HG02884 (cell line): ENCODE measurements around the gene SERINC2.
"Not testable (repeated sequence)": the region's sequence is repeated elsewhere in the genome, so short reads cannot be mapped to it uniquely, and the experiment has no call there.

Experiments
- ATAC-seq: cut with Tn5 transposase; IDR thresholded peaks from one replicate; pipeline ENCODE4 v1.9.1; 2021; ENCODE audit warnings: mild to moderate bottlenecking, moderate library complexity; ENCODE audit not compliant: unreplicated experiment

The SERINC2 gene

GRCh38 chr1:31382379-31382989 lies 30.5 kb upstream of the SERINC2 start:
- no peak for ATAC-seq

GRCh38 chr1:31383967-31384366 lies 29.0 kb upstream of the SERINC2 start:
- no peak for ATAC-seq

- not testable (repeated sequence) for ATAC-seq
Observed at GRCh38 chr1:31386576-31387243, 26.3 kb upstream of the SERINC2 start.

- no peak for ATAC-seq
Observed at GRCh38 chr1:31387612-31388011, 25.4 kb upstream of the SERINC2 start.

GRCh38 chr1:31389616-31390015 lies 23.4 kb upstream of the SERINC2 start:
- no peak for ATAC-seq

GRCh38 chr1:31390071-31390470 lies 22.9 kb upstream of the SERINC2 start:
- no peak for ATAC-seq

- ATAC-seq, result no peak
Observed at GRCh38 chr1:31393463-31393862, 19.6 kb upstream of the SERINC2 start.

GRCh38 chr1:31394584-31395193 lies 18.3 kb upstream of the SERINC2 start:
- no peak for ATAC-seq

- ATAC-seq, result no peak
Observed at GRCh38 chr1:31396633-31397351, 16.2 kb upstream of the SERINC2 start.

GRCh38 chr1:31397360-31398095 lies 15.5 kb upstream of the SERINC2 start:
- no peak for ATAC-seq

GRCh38 chr1:31398246-31398645 lies 14.8 kb upstream of the SERINC2 start:
- no peak for ATAC-seq

GRCh38 chr1:31399976-31400375 lies 13.0 kb upstream of the SERINC2 start:
- no peak for ATAC-seq

- no peak for ATAC-seq
Observed at GRCh38 chr1:31400393-31400792, 12.6 kb upstream of the SERINC2 start.

- no peak for ATAC-seq
Observed at GRCh38 chr1:31401241-31401640, 11.8 kb upstream of the SERINC2 start.

- ATAC-seq, result no peak
Observed at GRCh38 chr1:31405578-31406245, 7.3 kb upstream of the SERINC2 start.

- ATAC-seq, result no peak
Observed at GRCh38 chr1:31407029-31407626, 5.9 kb upstream of the SERINC2 start.

GRCh38 chr1:31408788-31409318 lies 4.2 kb upstream of the SERINC2 start:
- no peak for ATAC-seq

- no peak for ATAC-seq
Observed at GRCh38 chr1:31409946-31410858, 2.8 kb upstream of the SERINC2 start.

- ATAC-seq, result no peak
Observed at GRCh38 chr1:31410871-31411270, 2.1 kb upstream of the SERINC2 start.
